Measurements from ENCODE around the gene GPR39.
"Not testable (repeated sequence)": the region's sequence is repeated elsewhere in the genome, so short reads cannot be mapped to it uniquely, and the experiment has no call there.

Gene GPR39

GRCh38 chr2:132416723-132417395, at the start of gene GPR39:
TSS of gene GPR39 (plus strand) at chr2:132416805.
- no peak for DNase-seq

- no peak for DNase-seq
Measured at GRCh38 chr2:132368191-132368590, 48.4 kb upstream of the GPR39 start.

GRCh38 chr2:132372276-132372675, 44.3 kb upstream of the GPR39 start:
- no peak for DNase-seq

- no peak for DNase-seq
Measured at GRCh38 chr2:132373391-132374135, 43.0 kb upstream of the GPR39 start.

GRCh38 chr2:132374151-132374550, 42.5 kb upstream of the GPR39 start:
- no peak for DNase-seq

GRCh38 chr2:132374551-132374950, 42.1 kb upstream of the GPR39 start:
- no peak for DNase-seq

- DNase-seq = no peak
Measured at GRCh38 chr2:132374961-132375360, 41.6 kb upstream of the GPR39 start.

- no peak for DNase-seq
Measured at GRCh38 chr2:132381376-132381775, 35.2 kb upstream of the GPR39 start.

- no peak for DNase-seq
Measured at GRCh38 chr2:132383956-132384355, 32.6 kb upstream of the GPR39 start.

GRCh38 chr2:132384491-132385151, 32.0 kb upstream of the GPR39 start:
- peak; percentile 42 for DNase-seq

GRCh38 chr2:132387126-132387525, 29.5 kb upstream of the GPR39 start:
- DNase-seq = no peak

- DNase-seq = no peak
Measured at GRCh38 chr2:132390076-132390475, 26.5 kb upstream of the GPR39 start.

- no peak for DNase-seq
Measured at GRCh38 chr2:132391378-132391777, 25.2 kb upstream of the GPR39 start.

GRCh38 chr2:132392221-132392620, 24.4 kb upstream of the GPR39 start:
- DNase-seq = no peak

- no peak for DNase-seq
Measured at GRCh38 chr2:132392879-132393278, 23.7 kb upstream of the GPR39 start.

- DNase-seq = not testable (repeated sequence)
Measured at GRCh38 chr2:132397042-132397441, 19.6 kb upstream of the GPR39 start.

- peak; percentile 40 for DNase-seq
Measured at GRCh38 chr2:132400169-132400900, 16.3 kb upstream of the GPR39 start.

GRCh38 chr2:132400901-132401240, 15.7 kb upstream of the GPR39 start:
- DNase-seq = no peak

GRCh38 chr2:132401326-132401725, 15.3 kb upstream of the GPR39 start:
- no peak for DNase-seq

GRCh38 chr2:132403146-132403545, 13.5 kb upstream of the GPR39 start:
- no peak for DNase-seq

- DNase-seq = no peak
Measured at GRCh38 chr2:132404056-132404455, 12.5 kb upstream of the GPR39 start.

GRCh38 chr2:132407784-132408183, 8.8 kb upstream of the GPR39 start:
- no peak for DNase-seq

- no peak for DNase-seq
Measured at GRCh38 chr2:132412021-132412420, 4.6 kb upstream of the GPR39 start.
